ENCODE results near the gene PLEKHG7.
"Not testable (repeated sequence)": the region's sequence is repeated elsewhere in the genome, so short reads cannot be mapped to it uniquely, and the experiment has no call there.

Gene PLEKHG7

GRCh38 chr12:92715625-92716024 lies 12.8 kb downstream of the PLEKHG7 start:
- DNase-seq = no peak

GRCh38 chr12:92717202-92717601 lies 14.4 kb downstream of the PLEKHG7 start:
- DNase-seq = peak; percentile 3

- no peak for DNase-seq
Observed at GRCh38 chr12:92718483-92718990, 15.7 kb downstream of the PLEKHG7 start.

GRCh38 chr12:92719674-92720073 lies 16.9 kb downstream of the PLEKHG7 start:
- no peak for DNase-seq

- DNase-seq = no peak
Observed at GRCh38 chr12:92721130-92721529, 18.3 kb downstream of the PLEKHG7 start.

GRCh38 chr12:92721656-92722055 lies 18.9 kb downstream of the PLEKHG7 start:
- DNase-seq = no peak

- DNase-seq = no peak
Observed at GRCh38 chr12:92722897-92723296, 20.1 kb downstream of the PLEKHG7 start.

- DNase-seq = peak; percentile 12
Observed at GRCh38 chr12:92726850-92727249, 24.1 kb downstream of the PLEKHG7 start.

- no peak for DNase-seq
Observed at GRCh38 chr12:92729773-92730305, 27.1 kb downstream of the PLEKHG7 start.

- no peak for DNase-seq
Observed at GRCh38 chr12:92730758-92731157, 28.0 kb downstream of the PLEKHG7 start.

GRCh38 chr12:92732216-92732615 lies 29.4 kb downstream of the PLEKHG7 start:
- DNase-seq = no peak

GRCh38 chr12:92732716-92733115 lies 29.9 kb downstream of the PLEKHG7 start:
- DNase-seq = no peak

GRCh38 chr12:92733181-92733580 lies 30.4 kb downstream of the PLEKHG7 start:
- DNase-seq = no peak

- DNase-seq = no peak
Observed at GRCh38 chr12:92733661-92734060, 30.9 kb downstream of the PLEKHG7 start.

GRCh38 chr12:92735131-92735721 lies 32.4 kb downstream of the PLEKHG7 start:
- DNase-seq = no peak

- no peak for DNase-seq
Observed at GRCh38 chr12:92736605-92737004, 33.8 kb downstream of the PLEKHG7 start.

GRCh38 chr12:92737855-92738850 lies 35.4 kb downstream of the PLEKHG7 start:
- DNase-seq = no peak

GRCh38 chr12:92739113-92739512 lies 36.3 kb downstream of the PLEKHG7 start:
- DNase-seq = no peak

GRCh38 chr12:92740411-92740810 lies 37.6 kb downstream of the PLEKHG7 start:
- no peak for DNase-seq

GRCh38 chr12:92743026-92743425 lies 40.2 kb downstream of the PLEKHG7 start:
- no peak for DNase-seq

GRCh38 chr12:92745856-92746550 lies 43.2 kb downstream of the PLEKHG7 start:
- DNase-seq = no peak

- no peak for DNase-seq
Observed at GRCh38 chr12:92747151-92747550, 44.4 kb downstream of the PLEKHG7 start.

- not testable (repeated sequence) for DNase-seq
Observed at GRCh38 chr12:92749691-92750090, 46.9 kb downstream of the PLEKHG7 start.

All from activated CD4-positive, alpha-beta T cell treated with anti-CD3 and anti-CD28 coated beads, Interleukin-2, amount 50 U/mL, for 16 hours (primary cell).